HEK293T (cell line): Measurements from ENCODE around the gene DNAH12.
"Not testable (repeated sequence)": the region's sequence is repeated elsewhere in the genome, so short reads cannot be mapped to it uniquely, and the experiment has no call there.

Experiments
- CTCF ChIA-PET: fragments of 350-600 bp; formaldehyde crosslinking; extraction: SDS; loops from one replicate; lab custom pipeline; 2021; ENCODE audit warnings: antibody characterized with exemption, inconsistent platforms; lab: Yijun Ruan, JAX
- POLR2A ChIA-PET: fragments of 350-600 bp; formaldehyde crosslinking; extraction: SDS; loops from one replicate; lab custom pipeline; 2020; ENCODE audit warnings: antibody characterized with exemption, inconsistent platforms; lab: Yijun Ruan, JAX
- DNase-seq: peaks from one replicate; pipeline ENCODE4 v3.0.0; 2012; ENCODE audit warnings: mixed read lengths; ENCODE audit errors: extremely low spot score
- ARNT ChIP-seq: fragments of 450-650 bp; IDR thresholded peaks from 2 replicates; pipeline ENCODE4 v1.6.1; 2017; ENCODE audit warnings: mild to moderate bottlenecking
- BHLHE40 ChIP-seq: fragments of 450-650 bp; IDR thresholded peaks from 2 replicates; pipeline ENCODE4 v1.6.1; 2016; ENCODE audit warnings: mild to moderate bottlenecking, moderate library complexity, borderline replicate concordance
- CTBP1 ChIP-seq: fragments of 450-650 bp; IDR thresholded peaks from 2 replicates; pipeline ENCODE4 v1.6.1; 2016; ENCODE audit warnings: borderline replicate concordance
- ELF4 ChIP-seq: fragments of 450-650 bp; IDR thresholded peaks from 2 replicates; pipeline ENCODE4 v1.6.1; 2017; ENCODE audit warnings: antibody characterized with exemption
- FOXA1 ChIP-seq: fragments of 450-650 bp; IDR thresholded peaks from 2 replicates; pipeline ENCODE4 v1.6.1; 2016; ENCODE audit warnings: mild to moderate bottlenecking
- FOXK2 ChIP-seq: fragments of 450-650 bp; IDR thresholded peaks from 2 replicates; pipeline ENCODE4 v1.6.1; 2016; ENCODE audit warnings: mild to moderate bottlenecking
- FOXM1 ChIP-seq: fragments of 450-650 bp; IDR thresholded peaks from 2 replicates; pipeline ENCODE4 v1.6.1; 2017; ENCODE audit warnings: mild to moderate bottlenecking, borderline replicate concordance
- HDGF ChIP-seq: fragments of 450-650 bp; IDR thresholded peaks from 2 replicates; pipeline ENCODE4 v1.6.1; 2017; ENCODE audit warnings: antibody characterized with exemption, borderline replicate concordance
- L3MBTL2 ChIP-seq: fragments of 450-650 bp; conservative IDR thresholded peaks from 2 replicates; pipeline ENCODE4 v1.6.1; 2016; ENCODE audit warnings: mild to moderate bottlenecking
- LEF1 ChIP-seq: fragments of 450-650 bp; IDR thresholded peaks from 2 replicates; pipeline ENCODE4 v1.6.1; 2017; ENCODE audit warnings: mild to moderate bottlenecking, borderline replicate concordance
- NFRKB ChIP-seq: fragments of 450-650 bp; IDR thresholded peaks from 2 replicates; pipeline ENCODE4 v1.6.1; 2016; ENCODE audit warnings: mild to moderate bottlenecking, moderate library complexity
- PKNOX1 ChIP-seq: fragments of 450-650 bp; IDR thresholded peaks from 2 replicates; pipeline ENCODE4 v1.6.1; 2016
- SP1 ChIP-seq: fragments of 450-650 bp; IDR thresholded peaks from 2 replicates; pipeline ENCODE4 v1.6.1; 2017
- SUZ12 ChIP-seq: fragments of 450-650 bp; IDR thresholded peaks from 2 replicates; pipeline ENCODE4 v1.6.1; 2016; ENCODE audit warnings: mild to moderate bottlenecking
- TARDBP ChIP-seq: fragments of 450-650 bp; IDR thresholded peaks from 2 replicates; pipeline ENCODE4 v1.6.1; 2016
- ZNF384 ChIP-seq: fragments of 450-650 bp; IDR thresholded peaks from 2 replicates; pipeline ENCODE4 v1.6.1; 2016

The DNAH12 gene

GRCh38 chr3:57385498-57385897 lies 158.6 kb downstream of the DNAH12 start:
- TF ChIP-seq SUZ12 (no peak), L3MBTL2 (no peak), SP1 (no peak), FOXM1 (no peak), ARNT (no peak)
- ChIA-PET POLR2A (no interaction called here), CTCF (interaction anchor here (0.5 kb wide), 1 partner anchor 195 kb away, joined by 3 read pairs; no protein-coding TSS in a partner anchor)
- DNase-seq = no peak

- TF ChIP-seq FOXM1 (no peak), LEF1 (no peak), SP1 (no peak)
- POLR2A ChIA-PET = no interaction called here
- DNase-seq = no peak
- CTCF ChIA-PET = interaction anchor here (1.1 kb wide), 1 partner anchor 14 kb away, joined by 4 read pairs; no protein-coding TSS in a partner anchor
These were observed 160.3 kb downstream of the DNAH12 start for GRCh38 chr3:57383838-57384237.

- no peak for TF ChIP-seq ZNF384
- ChIA-PET POLR2A (no interaction called here), CTCF (interaction anchor here (1.1 kb wide), 1 partner anchor 14 kb away, joined by 4 read pairs; no protein-coding TSS in a partner anchor)
- DNase-seq = no peak
These were observed 160.7 kb downstream of the DNAH12 start for GRCh38 chr3:57383406-57383805.

DNA sequence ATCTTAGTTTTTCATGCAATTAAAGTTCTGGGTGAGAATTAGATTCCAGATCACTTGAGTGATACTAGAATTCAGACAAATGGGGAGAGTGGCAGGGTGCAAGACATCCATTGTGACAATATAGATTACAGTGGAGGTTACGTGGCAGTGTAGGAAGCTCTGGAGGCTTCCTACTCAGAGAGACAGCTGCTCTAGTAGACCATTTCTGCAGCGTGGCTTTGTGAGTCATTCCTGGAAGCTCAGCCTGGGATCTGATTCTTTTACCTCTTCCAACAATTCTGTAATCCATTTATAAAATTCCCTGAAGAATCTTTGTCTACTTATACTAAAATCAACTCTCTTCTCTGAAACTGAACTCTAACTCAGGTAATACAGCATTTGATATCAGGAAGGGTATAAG lies 161.2 kb downstream of the DNAH12 start:
- no peak for DNase-seq
- POLR2A ChIA-PET = no interaction called here
- CTCF ChIA-PET = interaction anchor here (1.1 kb wide), 1 partner anchor 15 kb away, joined by 4 read pairs; no protein-coding TSS in a partner anchor
- TF ChIP-seq ARNT = no peak
- no peak for TF ChIP-seq LEF1
- no peak for TF ChIP-seq FOXA1
- no peak for TF ChIP-seq ZNF384
- TF ChIP-seq SP1 = no peak
- TF ChIP-seq L3MBTL2 = no peak
- TF ChIP-seq BHLHE40 = no peak
- TF ChIP-seq FOXK2 = no peak
- no peak for TF ChIP-seq FOXM1
- TF ChIP-seq NFRKB = no peak
- TF ChIP-seq HDGF = no peak
- no peak for TF ChIP-seq TARDBP
- TF ChIP-seq SUZ12 = no peak
- no peak for TF ChIP-seq ELF4
- TF ChIP-seq CTBP1 = no peak
- no peak for TF ChIP-seq PKNOX1

- TF ChIP-seq BHLHE40 (no peak), ARNT (no peak), LEF1 (no peak), PKNOX1 (no peak), HDGF (no peak), FOXM1 (no peak)
- ChIA-PET POLR2A (no interaction called here), CTCF (interaction anchor here (0.6 to 0.7 kb wide), 3 partner anchors 8 to 50 kb away, joined by 3 to 5 read pairs (median 3); no protein-coding TSS in a partner anchor)
- DNase-seq = no peak
These were observed 173.8 kb downstream of the DNAH12 start for GRCh38 chr3:57370341-57370740.

DNA sequence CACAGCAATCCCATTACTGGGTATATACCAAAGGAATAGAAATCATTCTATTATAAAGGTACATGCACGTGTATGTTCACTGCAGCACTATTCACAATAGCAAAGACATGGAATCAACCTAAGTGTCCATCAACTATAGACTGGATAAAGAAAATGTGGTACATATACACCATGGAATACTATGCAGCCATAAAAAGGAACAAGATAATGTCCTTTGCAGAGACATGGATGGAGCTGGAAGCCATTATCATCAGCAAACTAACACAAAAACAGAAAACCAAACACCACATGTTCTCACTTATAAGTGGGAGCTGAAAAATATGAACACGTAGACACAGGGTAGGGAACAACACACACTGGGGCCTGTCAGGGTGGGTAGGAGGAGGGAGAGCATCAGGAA lies 179.1 kb downstream of the DNAH12 start:
- DNase-seq, CTCF ChIA-PET, POLR2A ChIA-PET: not testable (repeated sequence)

- CTCF ChIA-PET, DNase-seq: not testable (repeated sequence)
These were observed 187.9 kb downstream of the DNAH12 start for GRCh38 chr3:57356275-57356674.

DNA sequence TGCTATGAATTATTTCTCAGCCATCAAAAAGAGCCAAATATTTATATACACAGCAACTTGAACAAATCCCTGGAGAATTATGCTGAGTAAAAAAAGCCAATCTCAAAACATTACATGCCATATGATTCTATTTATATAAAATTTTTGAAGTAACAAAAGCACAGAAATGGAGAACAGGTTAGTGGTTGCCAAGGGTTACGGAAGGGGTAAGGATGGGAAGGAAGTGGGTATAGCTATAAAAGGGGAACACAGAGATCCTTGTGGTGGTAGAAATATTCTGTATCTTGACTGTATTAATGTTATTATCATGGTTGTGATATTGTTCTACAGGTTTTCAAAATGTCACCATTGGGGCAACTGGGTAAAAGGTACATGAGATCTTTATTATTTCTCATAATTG lies 189.4 kb downstream of the DNAH12 start:
- TF ChIP-seq CTBP1 (no peak), FOXK2 (no peak), SP1 (no peak)
- DNase-seq = no peak
- ChIA-PET CTCF (no interaction called here), POLR2A (no interaction called here)

More at GRCh38 chr3:57356275-57356674, 187.9 kb downstream of the DNAH12 start:
- POLR2A ChIA-PET = not testable (repeated sequence)

- no peak for DNase-seq
- TF ChIP-seq PKNOX1 (no peak), ZNF384 (no peak), ARNT (no peak), FOXA1 (no peak), NFRKB (no peak), CTBP1 (no peak), FOXM1 (no peak), SP1 (no peak), BHLHE40 (no peak), LEF1 (no peak), L3MBTL2 (no peak), SUZ12 (no peak)
- ChIA-PET CTCF (no interaction called here), POLR2A (no interaction called here)
These were observed 193.9 kb downstream of the DNAH12 start for GRCh38 chr3:57350271-57350670.

- POLR2A ChIA-PET, CTCF ChIA-PET, DNase-seq: not testable (repeated sequence)
These were observed 205.0 kb downstream of the DNAH12 start for GRCh38 chr3:57339071-57339642.

DNA sequence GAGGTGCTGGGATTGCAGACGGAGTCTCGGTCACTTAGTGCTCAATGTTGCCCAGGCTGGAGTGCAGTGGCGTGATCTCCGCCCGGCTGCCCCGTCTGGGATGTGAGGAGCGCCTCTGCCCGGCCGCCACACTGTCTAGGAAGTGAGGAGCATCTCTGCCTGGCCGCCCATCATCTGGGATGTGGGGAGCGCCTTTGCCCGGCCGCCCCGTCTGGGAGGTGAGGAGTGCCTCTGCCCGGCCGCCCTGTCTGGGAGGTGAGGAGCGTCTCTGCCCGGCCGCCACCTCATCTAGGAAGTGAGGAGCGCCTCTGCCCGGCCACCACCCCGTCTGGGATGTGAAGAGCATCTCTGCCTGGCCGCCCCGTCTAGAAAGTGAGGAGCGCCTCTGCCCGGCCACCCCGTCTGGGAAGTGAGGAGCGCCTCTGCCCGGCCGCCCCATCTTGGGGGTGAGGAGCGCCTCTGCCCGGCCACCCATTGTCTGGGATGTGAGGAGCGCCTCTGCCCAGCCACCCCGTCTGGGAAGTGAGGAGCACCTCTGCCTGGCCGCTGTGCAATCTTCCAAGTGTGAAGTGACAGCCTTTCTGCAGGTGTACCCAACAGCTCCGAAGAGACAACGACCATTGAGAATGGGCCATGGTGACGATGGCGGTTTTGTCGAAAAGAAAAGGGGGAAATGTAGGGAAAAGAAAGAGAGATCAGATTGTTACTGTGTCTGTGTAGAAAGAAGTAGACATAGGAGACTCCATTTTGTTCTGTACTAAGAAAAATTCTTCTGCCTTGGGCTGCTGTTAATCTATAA lies 205.7 kb downstream of the DNAH12 start:
- POLR2A ChIA-PET, DNase-seq, CTCF ChIA-PET: not testable (repeated sequence)
